GM19324 (cell line): ENCODE results near the gene COP1.

Source experiments
- ATAC-seq: cut with Tn5 transposase; IDR thresholded peaks from one replicate; pipeline ENCODE4 v1.9.1; 2021; ENCODE audit warnings: mild to moderate bottlenecking, moderate library complexity; ENCODE audit not compliant: unreplicated experiment, low FRiP score

Gene COP1

DNA sequence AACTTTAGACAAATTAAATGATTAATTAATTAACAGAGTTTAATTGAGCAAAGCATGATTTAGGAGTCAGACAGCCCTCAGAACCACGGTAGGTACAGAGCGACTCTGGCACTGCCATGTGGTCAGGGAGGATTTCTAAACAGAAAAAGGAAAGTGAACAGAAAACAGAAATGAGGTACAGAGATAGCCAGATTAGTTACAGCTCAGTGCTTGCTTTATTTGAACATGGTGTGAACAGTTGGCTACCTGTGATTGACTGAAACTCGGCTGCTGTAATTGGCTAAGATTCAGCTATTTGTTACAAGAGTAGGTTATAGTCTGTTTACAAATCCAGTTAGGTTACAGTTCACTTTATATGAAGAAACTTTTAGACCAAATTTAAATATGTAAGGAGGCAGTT, 300.7 kb downstream of the COP1 start:
- no peak for ATAC-seq

DNA sequence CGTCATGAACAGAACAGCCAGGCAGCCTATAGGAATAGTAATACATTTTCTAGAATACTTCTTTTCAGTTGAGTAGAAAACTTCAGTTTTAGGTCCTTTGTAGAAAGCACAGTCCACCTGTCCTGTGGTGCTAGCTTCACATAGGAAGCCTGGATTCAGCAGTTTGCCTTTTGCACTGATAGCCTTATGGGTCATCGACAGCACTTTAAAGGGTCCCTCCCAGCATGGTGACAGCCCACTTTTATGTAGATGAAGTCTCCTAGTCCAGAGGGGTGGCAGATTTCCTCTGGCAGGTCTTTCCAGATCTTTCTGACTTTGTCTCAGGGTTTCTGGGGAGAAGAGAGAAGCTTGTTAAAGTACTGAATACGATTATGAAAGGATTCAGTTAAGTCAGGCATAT, 302.3 kb downstream of the COP1 start:
- ATAC-seq: no peak

DNA sequence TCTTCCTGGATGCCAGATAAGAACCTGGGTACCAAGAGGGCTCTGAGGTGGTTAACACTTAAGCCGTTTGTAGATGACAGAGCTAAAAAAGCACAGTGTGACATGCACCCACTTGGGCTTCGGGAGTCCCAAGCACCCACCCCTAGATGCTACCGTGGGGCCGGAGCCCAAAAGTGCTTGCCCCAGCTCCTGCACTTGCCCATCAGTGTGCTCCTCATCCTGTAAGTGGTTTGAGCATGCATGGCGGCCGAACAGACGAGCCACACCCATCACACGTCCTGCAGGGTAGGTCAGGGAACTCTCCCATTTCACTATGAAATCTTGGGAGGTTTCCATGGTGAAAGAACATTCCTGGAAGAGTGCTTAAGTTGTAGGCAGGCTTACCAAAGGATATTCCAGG, 304.8 kb downstream of the COP1 start:
- no peak for ATAC-seq

- no peak for ATAC-seq
These were observed 305.8 kb downstream of the COP1 start for GRCh38 chr1:175901076-175901836.

DNA sequence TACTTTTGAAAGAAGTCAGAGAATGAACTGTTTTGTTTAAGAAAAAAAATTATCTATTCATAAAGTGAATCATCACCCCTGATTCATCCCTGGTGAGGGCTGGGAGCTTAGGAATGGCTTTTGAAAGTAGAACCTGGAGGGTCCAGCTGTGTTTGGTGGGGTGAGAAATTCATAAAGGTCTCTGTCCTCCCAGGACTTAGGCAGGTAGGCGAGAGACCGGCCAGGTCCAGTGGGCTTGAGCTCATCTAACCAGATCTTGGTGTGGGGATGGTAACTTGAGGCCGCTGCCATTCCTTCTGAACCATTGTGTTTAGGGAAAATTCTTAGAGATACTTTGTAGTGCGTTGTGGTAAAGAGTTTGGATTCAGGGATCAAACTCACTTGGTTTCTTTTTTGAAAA, 306.9 kb downstream of the COP1 start:
- ATAC-seq: no peak

- no peak for ATAC-seq
These were observed 311.1 kb downstream of the COP1 start for GRCh38 chr1:175895966-175896365.
